Measurements from ENCODE around the gene SOX9. TPM values are rescaled to one million over a fixed set of nuclear protein-coding genes. Genes with fewer than 3 reads are reported as not detected.

The SOX9 gene
- total RNA-seq, 1 experiment from 2014 or later: 21.5 TPM

DNA sequence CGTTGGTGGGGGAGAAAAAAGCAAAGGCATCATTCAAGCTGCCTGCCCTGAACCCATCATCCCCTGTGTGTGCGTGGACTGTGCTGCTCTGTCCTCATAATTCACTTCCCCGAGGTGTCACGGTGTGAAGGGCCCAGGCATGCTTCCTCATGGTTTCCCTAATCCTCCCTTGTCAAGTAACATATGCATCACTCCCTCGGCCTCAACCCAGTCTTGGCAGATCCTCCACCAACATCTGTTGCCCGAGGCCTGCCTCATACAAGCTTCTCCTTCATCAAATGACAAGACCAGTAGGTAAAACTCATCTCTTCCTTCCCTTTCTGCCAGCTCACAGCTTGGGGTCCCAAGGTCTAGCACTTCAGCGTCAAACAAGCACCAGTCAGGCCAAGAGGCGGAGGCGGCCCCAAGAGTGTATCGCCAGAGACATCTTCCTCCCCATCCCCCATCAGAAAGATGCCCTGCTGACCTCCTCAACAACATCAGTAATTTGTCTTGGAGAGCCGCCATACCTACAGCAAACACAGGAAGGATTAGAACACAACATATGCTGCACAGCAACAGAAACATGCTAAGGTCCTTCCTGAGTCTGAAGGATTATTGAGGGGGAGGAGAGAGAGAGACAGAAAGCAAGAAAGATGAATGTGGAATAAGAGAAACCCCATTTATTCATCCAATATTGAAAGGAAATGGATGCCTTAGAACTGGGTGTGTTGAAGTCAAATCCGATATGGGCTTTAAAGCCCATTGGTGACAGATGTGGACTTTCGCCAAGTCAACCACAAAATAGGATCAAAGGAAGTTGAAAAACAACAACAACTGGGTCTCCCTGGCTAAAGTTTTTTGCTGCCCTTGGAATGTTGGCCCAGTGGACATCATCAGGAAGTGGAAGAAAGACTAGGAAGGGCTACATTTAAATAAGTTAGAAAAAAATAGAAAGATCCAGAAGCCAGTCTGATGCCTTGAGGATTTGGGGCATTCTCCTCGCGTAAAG is 38.4 kb downstream of the SOX9 start:
- no peak for DNase-seq (ENCODE audit: low spot score)

DNA sequence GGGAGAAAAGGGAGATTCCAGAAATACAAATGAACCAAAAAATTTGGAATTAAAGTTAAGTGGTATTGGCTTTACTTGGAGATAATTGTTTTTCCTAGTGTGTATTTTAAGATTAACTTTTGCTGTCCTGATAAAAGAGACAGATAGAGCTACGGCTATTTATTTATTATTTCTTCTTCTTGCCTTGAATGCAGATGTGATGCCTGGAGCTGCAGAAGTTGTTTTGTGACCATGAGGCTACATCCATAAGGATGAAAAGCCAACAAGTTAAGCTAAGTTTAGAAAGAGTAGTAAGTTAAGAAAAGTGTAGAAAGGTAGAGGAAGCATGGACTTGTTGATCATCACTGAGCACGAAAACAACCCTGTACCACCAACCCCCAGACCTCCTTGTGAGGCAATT is 41.7 kb downstream of the SOX9 start:
- no peak for DNase-seq (ENCODE audit: low spot score)

DNA sequence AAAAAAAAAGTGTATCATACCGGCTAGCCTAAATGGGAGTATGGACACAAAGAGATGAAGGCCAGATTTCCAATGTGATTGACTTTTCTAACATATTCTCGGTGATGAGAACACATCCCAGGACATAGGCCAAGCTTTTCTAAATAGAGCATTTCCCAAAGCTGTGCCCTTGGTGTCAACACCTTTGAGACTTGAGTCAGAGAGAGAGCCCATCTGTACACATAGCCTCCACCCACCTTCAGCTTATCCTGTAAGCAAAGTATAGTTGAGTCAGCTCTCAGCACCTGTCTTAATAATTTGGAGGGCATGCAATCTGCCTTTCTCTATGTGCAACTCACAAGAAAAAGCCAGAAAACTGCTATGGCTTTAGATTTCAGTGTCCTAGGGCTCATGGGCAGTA is 42.7 kb downstream of the SOX9 start:
- no peak for DNase-seq (ENCODE audit: low spot score)

DNA sequence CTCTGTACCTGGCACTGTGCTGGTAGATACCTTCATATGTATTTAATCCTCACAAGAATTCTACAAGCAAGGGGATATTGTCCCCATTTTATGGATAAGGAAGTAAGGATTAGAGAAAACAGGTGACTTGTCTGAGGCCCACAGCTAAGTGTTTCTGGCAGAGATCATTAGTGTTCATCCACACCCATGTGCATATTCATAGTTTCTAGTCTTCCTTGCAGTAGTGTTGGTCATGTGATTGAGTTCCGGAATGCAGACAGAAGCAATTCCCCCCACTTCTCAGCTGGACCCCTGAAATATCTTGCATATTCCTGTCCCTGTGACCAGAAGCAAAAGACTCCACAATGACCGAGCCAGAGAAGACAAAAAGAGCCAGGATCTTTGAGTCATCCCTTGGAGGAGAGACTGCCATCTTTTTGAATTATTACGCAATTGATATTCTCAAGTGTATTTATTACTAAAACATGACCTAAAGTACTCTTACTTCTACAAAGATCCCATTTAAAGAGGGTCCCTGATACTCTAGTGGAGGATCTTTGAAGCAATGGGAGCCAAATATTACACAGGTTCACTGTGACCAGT is 43.4 kb downstream of the SOX9 start:
- DNase-seq (ENCODE audit: low spot score): no peak

DNA sequence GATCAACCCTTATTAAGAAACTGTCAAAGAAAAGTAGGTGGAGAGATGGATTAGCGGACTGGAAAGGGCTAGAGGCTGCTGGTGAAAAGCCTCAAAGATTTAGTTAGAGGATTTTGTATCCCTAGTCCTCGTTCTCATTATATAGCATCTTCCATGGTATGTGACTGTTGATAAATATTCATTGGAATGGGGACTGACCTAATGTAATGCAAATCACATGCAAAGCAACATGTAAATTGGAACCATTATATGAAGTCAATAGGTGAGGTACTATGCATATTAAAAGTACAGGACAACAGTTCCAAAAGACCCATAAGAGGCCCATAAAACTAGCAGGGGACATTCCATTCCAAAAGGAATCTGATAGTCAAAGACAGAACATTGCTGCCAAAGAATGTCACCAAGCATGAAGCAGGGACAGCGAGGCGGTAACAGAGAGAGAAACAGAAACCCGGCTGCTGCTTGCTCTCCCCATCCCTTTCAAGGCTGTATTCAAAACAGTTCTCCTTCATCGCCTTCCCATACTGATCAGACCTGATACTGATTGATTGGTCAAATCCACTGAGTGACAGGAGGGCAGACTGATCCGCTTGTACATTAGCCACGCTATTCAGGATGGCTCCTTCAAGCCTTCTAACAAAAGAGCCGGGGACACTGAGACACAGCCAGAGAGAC is 44.5 kb downstream of the SOX9 start:
- no peak for DNase-seq (ENCODE audit: low spot score)

DNA sequence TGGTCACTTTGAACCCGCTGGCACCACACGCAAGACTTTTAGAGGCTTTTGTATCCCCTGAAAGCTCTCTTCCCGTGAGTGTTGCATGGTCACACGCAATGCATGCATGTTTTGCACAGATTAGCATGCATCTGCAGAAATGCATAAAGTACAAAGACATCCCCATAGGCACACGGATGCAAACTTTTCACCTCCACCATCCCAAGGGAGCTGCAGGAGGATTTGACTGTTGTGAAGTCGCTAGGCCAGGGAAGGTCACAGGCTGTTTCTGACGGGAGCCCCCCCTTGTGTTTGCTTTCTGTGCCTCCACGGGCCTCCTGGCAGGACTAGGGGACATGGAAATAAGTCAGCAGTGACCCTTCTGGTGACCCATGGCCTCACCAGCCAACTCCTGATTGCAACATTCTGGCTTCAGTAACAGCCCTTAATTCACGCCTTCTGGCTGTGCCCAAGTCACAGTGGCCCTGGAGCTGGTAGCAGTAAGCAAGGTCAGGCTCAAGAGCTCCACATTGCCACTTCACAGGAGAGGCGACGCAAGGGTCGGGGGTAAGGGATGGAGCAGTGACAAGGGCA is 45.1 kb downstream of the SOX9 start:
- no peak for DNase-seq (ENCODE audit: low spot score)

DNA sequence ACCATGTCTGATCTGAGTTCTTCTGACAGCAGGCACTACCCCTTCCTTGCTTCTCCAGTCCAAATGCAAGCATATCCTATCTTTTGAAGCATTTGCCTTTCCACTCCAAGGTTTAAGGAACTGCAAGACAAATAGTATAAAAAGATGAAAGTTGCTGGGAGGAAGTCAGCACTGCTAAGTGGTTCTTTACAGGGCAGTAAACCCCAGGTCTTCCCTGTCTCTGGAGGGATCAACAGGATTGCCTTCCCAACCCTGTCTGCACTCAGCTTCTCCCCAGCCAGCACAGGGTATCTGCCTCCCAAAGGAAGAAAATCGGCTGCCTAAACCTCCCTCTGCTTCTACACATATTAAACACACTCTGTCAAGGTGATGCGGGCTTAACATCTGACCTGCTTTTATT is 46.8 kb downstream of the SOX9 start:
- DNase-seq (ENCODE audit: low spot score): no peak

DNA sequence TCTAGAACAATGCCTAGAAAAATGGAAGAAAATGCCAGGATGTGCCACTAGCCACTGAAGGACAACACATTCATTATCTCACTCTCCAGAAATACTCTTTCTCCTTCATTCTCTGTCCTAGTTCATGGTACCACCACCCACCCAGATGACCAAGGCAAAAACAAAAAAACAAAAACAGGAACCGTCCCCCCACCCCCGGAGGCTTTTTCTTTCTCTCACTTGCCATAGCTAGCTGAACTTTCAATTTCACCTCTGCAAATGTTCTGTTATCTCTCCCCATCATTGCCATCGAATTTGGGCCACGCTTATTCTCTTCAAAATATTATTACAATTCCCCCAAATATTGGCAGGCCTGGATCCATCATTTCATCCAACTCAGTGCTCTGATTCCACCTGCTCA is 49.0 kb downstream of the SOX9 start:
- DNase-seq (ENCODE audit: low spot score): no peak

DNA sequence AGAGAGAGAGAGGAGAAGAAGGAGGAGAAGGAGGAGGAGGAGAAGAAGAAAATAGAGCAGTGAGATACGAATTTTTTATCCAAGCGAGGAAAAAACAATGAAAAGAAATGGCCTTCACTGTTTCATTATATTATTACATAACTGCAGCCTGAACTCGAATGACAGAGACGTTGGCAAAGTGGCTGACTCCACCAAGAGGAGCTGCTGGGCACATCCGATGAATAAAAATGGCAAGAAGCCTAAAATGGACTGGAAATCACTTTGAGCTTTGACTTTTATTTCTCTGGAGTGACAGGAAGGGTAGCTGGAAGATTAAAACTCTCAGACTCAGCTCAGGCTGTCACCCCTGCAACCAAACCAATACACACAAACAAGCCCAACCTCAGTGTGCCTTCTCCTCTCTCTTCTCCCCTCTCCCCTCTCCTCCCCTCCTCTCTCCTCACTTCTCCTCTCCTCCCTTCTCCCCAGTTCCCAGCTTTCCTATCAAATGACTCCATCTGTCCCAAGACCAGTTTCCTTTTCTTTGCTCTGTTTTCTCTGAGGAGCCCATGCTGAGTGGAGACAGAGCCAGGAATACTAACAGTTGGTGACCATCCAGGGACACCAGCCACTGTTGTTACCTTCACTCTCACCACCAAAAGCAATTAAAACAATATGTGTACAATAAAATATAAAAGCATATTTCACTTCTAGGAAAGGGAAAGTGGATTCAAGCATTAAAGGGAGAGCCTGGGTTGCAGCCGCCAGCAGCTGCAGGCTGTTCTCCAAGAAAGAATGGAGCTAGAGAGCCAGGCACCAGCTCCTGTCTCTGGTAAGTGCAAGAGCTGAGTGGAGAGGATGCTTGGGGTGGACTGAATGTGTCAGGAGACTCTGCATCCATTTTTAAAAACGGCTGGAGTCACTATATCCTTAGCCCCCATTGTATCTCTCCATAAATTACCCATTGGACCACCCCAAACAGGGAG is 51.2 kb downstream of the SOX9 start:
- no peak for DNase-seq (ENCODE audit: low spot score)

DNA sequence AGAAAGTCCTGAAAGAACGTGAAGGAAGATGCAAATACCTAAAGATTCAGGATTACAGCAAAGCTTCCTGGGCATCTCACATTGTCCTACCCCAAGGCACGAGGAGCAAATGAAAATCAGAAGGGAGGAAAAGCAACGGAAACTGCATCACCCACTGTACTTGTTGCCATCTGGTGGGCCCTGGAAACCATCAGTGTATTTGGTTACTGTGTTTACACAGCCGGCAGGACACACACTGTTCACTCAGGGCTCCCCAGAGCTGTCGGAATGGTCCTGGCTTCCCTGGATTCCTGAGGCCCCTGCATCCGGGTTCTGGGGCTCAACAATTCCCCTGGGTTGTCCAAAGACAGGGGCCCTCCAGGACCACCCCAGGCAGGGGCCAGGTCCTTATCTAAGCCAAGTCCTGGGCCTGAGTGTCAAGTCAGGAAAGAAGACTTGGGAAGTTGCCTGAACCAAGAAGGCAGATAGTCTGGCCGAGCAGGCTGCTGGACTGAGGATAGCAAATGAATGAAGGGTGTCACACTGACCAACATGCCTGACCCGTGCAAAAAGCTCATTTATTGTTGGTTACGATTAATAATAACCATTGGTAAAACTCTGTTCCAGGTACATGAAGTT is 52.8 kb downstream of the SOX9 start:
- DNase-seq (ENCODE audit: low spot score): no peak

DNA sequence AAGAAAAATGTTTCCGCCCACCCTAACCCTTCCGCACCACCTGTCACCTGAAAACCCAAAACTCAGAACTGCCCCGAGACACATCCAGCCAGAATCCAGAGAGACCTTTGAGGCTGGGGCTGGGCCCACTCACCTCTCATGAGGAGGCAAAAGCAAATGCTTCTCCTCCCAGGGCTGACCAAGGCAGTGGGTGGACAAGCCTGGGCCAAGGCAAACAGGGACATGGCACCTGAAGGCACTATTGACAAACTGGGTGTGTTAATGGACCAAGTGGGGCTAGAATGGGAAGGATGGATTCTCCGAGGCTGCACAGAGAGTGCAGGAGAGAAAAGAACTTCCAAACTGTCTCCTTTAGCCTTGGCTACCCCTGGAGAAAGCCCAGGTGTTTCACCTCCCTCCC is 54.4 kb downstream of the SOX9 start:
- DNase-seq (ENCODE audit: low spot score): no peak

Measured in A172 (cell line).